Measurements from ENCODE around the gene CFAP97D1. TPM values are rescaled to one million over a fixed set of nuclear protein-coding genes. Genes with fewer than 3 reads are reported as not detected.
A peak's percentile ranks its signal among the peaks of the same experiment; 100 is the strongest.

CFAP97D1 gene
- total RNA-seq, 2 donors from 2014 or later, result not detected

DNA sequence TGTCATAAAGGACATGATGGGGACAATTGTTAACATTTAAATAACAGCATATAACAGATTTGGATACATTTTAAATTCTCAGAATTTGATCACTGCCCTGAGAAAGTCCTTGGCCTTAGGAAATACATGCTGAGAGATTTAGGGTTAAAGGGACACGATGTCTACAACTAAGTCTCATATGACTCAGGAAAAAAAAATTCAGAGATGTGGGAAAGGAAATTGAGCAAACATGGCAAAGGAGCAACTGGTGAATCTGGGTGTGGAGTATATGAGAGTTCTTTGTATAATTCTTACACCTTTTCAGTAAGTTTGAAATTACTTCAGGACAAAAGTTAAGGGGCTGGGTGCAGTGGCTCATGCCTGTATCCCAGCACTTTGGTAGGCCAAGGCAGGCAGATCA, 34.5 kb downstream of the CFAP97D1 start:
- WGBS, 2 experiments (ENCODE audit: insufficient coverage in 1 of 2, insufficient read length in 1 of 2), result 89 to 96% methylated on average over 1 of the region's 1 CpG

DNA sequence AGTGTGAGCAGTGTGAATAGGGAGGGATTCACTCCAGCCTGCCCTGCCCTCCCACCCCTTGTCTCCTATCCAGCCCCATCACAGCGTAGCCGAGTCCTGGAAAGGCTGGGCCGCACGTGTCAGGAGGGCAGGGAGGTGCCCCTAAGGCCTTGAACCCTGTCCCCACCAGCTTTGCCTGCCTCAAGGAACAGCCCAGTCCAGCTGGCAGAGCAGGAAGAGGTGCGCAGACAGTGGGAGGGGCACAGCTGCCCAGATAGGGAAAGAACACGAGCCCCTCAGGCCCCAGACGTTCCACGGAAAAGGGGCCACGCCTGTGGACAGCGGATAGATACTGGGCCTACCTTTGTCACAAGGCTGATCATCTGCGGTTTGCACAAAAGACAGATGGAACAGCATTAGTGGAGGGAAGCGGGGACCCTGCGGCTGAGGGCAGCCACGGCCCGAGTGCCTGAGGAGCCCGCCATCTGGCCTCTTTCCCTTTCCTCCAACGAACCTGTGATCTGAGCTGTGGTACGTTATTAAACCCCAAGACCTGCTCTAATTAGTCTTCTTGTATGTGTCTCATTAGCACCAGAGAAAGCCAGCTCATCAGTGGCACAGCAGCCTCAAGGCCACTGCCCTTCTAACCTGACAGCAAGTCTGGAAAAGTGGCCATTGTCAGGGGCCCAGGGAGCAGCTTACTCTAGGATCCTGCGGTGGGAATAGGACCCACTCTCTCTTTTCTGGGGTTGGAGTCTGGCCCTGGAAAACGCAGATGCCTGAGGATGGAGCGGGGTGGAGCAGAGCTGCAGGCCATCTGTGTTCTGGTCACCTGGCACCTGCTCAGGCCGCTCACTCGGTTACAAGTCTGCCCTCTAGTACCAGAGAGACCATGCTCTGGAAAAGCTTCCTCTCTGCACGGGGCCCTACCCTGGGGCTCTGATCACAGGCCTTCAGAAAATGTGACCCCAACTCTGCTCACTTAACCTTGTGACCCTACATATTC, 36.4 kb downstream of the CFAP97D1 start:
- no peak overlapping the region for H3K27ac ChIP-seq (ENCODE audit: low read depth, low read length)
- Mint-ChIP-seq H3K4me1 (no peaks in the 10 kb centered on the region), H3K9me3 (no peaks in the 10 kb centered on the region), H3K27ac (no peak overlapping the region), H3K4me3 (no peak overlapping the region), H3K27me3 (ENCODE audit: insufficient read depth) (no peaks in the 10 kb centered on the region), H3K36me3 (ENCODE audit: low read depth) (peaks cover 2% of the 10 kb centered on the region)
- 92 to 97% methylated on average over 19 to 24 of the region's 24 CpGs for WGBS, 2 experiments (ENCODE audit: insufficient coverage in 1 of 2, insufficient read length in 1 of 2)
- H3K36me3 ChIP-seq (ENCODE audit: control insufficient read depth, insufficient read depth, low read length), result no peaks in the 10 kb centered on the region
- H3K9ac ChIP-seq (ENCODE audit: extremely low read depth, low read length, poor library complexity, severe bottlenecking), result no peak overlapping the region
- TF ChIP-seq, protein P1, sequence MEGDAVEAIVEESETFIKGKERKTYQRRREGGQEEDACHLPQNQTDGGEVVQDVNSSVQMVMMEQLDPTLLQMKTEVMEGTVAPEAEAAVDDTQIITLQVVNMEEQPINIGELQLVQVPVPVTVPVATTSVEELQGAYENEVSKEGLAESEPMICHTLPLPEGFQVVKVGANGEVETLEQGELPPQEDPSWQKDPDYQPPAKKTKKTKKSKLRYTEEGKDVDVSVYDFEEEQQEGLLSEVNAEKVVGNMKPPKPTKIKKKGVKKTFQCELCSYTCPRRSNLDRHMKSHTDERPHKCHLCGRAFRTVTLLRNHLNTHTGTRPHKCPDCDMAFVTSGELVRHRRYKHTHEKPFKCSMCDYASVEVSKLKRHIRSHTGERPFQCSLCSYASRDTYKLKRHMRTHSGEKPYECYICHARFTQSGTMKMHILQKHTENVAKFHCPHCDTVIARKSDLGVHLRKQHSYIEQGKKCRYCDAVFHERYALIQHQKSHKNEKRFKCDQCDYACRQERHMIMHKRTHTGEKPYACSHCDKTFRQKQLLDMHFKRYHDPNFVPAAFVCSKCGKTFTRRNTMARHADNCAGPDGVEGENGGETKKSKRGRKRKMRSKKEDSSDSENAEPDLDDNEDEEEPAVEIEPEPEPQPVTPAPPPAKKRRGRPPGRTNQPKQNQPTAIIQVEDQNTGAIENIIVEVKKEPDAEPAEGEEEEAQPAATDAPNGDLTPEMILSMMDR (conservative IDR thresholded peaks at IDR 0.05), result no peak
- H3K9me3 ChIP-seq (ENCODE audit: control insufficient read depth, low read length), result no peaks in the 10 kb centered on the region
- H3K4me1 ChIP-seq (ENCODE audit: control insufficient read depth, insufficient read depth, low read length), result no peaks in the 10 kb centered on the region
- H3K4me3 ChIP-seq (ENCODE audit: low read length), result no peak overlapping the region
- DNase-seq, result no peak
- no peaks in the 10 kb centered on the region for H3K27me3 ChIP-seq (ENCODE audit: control insufficient read depth, insufficient read depth, low read length, poor library complexity, severe bottlenecking)

More for the DNA sequence above, 34.5 kb downstream of the CFAP97D1 start:
- Mint-ChIP-seq H3K27me3 (ENCODE audit: insufficient read depth) (no peaks in the 10 kb centered on the region), H3K4me1 (no peaks in the 10 kb centered on the region), H3K9me3 (no peaks in the 10 kb centered on the region), H3K36me3 (ENCODE audit: low read depth) (no peaks in the 10 kb centered on the region), H3K27ac (no peak overlapping the region), H3K4me3 (no peak overlapping the region)
- TF ChIP-seq, protein P1 (conservative IDR thresholded peaks at IDR 0.05), result no peak
- Histone ChIP-seq H3K27me3 (ENCODE audit: control insufficient read depth, insufficient read depth, low read length, poor library complexity, severe bottlenecking) (no peaks in the 10 kb centered on the region), H3K9me3 (ENCODE audit: control insufficient read depth, low read length) (no peaks in the 10 kb centered on the region), H3K27ac (ENCODE audit: low read depth, low read length) (no peak overlapping the region), H3K4me1 (ENCODE audit: control insufficient read depth, insufficient read depth, low read length) (no peaks in the 10 kb centered on the region), H3K36me3 (ENCODE audit: control insufficient read depth, insufficient read depth, low read length) (no peaks in the 10 kb centered on the region), H3K9ac (ENCODE audit: extremely low read depth, low read length, poor library complexity, severe bottlenecking) (no peak overlapping the region), H3K4me3 (ENCODE audit: low read length) (no peak overlapping the region)
- DNase-seq, result no peak

DNA sequence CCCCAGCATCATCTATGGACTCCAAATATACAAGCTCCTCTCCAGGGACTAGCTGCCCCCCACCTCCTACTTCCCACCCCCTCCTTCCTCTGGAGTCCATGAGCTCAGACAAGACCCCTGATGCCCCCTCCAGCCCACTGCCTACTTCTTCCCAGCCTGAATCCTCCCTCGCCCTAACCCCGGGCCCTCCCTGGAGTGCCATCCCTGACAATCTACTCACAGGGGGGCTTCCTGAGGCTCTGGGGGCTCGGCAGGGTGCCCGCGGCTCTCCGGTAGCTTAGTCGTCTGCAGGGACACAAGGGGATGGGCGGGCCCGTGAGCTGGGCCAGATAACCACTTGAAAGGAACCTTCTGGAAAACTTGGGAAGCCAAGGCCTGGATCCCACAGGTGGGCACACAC, 37.6 kb downstream of the CFAP97D1 start:
- no peaks in the 10 kb centered on the region for H3K4me1 ChIP-seq (ENCODE audit: control insufficient read depth, insufficient read depth, low read length)
- no peaks in the 10 kb centered on the region for H3K36me3 ChIP-seq (ENCODE audit: control insufficient read depth, insufficient read depth, low read length)
- H3K9me3 Mint-ChIP-seq, result no peaks in the 10 kb centered on the region
- no peak overlapping the region for H3K4me3 Mint-ChIP-seq
- TF ChIP-seq, protein P1 (conservative IDR thresholded peaks at IDR 0.05), result no peak
- peaks cover 2% of the 10 kb centered on the region for H3K36me3 Mint-ChIP-seq (ENCODE audit: low read depth)
- no peak overlapping the region for H3K4me3 ChIP-seq (ENCODE audit: low read length)
- H3K27me3 Mint-ChIP-seq (ENCODE audit: insufficient read depth), result no peaks in the 10 kb centered on the region
- no peaks in the 10 kb centered on the region for H3K27me3 ChIP-seq (ENCODE audit: control insufficient read depth, insufficient read depth, low read length, poor library complexity, severe bottlenecking)
- H3K9ac ChIP-seq (ENCODE audit: extremely low read depth, low read length, poor library complexity, severe bottlenecking), result no peak overlapping the region
- H3K9me3 ChIP-seq (ENCODE audit: control insufficient read depth, low read length), result no peaks in the 10 kb centered on the region
- DNase-seq, result peak; percentile 42
- no peak overlapping the region for H3K27ac Mint-ChIP-seq
- no peaks in the 10 kb centered on the region for H3K4me1 Mint-ChIP-seq
- no peak overlapping the region for H3K27ac ChIP-seq (ENCODE audit: low read depth, low read length)
- WGBS, 2 experiments (ENCODE audit: insufficient coverage in 1 of 2, insufficient read length in 1 of 2), result 89 to 91% methylated on average over 7 to 9 of the region's 9 CpGs
